ENCODE data around the gene PAIP1.

PAIP1 gene

DNA sequence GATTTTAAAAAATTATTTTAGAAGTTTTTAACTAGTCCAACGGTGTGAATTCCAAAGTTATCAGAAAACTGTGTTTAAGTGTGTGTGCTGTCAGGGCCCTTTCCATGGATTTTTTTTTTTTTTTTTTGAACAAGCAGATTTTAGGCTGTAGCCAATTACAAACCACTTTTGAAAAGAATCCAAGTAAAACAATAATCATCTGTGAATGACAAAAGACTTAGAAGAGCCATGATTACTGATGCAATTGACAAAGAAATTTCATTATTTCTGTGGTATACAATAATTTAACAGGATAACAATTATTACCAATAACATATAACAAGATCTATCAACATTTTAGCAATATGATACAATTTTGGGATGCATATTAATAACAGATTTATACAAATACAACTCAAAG lies 16.2 kb upstream of the PAIP1 start:
- H3K27ac ChIP-seq (ENCODE audit: low read length) = no peak overlapping the region
- H3K27me3 ChIP-seq (ENCODE audit: low read depth, low read length) = no peaks in the 10 kb centered on the region
- TF ChIP-seq, protein P1, sequence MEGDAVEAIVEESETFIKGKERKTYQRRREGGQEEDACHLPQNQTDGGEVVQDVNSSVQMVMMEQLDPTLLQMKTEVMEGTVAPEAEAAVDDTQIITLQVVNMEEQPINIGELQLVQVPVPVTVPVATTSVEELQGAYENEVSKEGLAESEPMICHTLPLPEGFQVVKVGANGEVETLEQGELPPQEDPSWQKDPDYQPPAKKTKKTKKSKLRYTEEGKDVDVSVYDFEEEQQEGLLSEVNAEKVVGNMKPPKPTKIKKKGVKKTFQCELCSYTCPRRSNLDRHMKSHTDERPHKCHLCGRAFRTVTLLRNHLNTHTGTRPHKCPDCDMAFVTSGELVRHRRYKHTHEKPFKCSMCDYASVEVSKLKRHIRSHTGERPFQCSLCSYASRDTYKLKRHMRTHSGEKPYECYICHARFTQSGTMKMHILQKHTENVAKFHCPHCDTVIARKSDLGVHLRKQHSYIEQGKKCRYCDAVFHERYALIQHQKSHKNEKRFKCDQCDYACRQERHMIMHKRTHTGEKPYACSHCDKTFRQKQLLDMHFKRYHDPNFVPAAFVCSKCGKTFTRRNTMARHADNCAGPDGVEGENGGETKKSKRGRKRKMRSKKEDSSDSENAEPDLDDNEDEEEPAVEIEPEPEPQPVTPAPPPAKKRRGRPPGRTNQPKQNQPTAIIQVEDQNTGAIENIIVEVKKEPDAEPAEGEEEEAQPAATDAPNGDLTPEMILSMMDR (IDR thresholded peaks at IDR 0.05; ENCODE audit: low read depth, low read length) = no peak
- no peak for TF ChIP-seq EZH2phosphoT487 (IDR thresholded peaks at IDR 0.05; ENCODE audit: low read depth)
- peaks cover 1% of the 10 kb centered on the region; the same call in 1 of the 2 replicates for H3K4me1 ChIP-seq (ENCODE audit: low read length)
- no peak overlapping the region for H3K9ac ChIP-seq (ENCODE audit: low read length)
- peaks cover 4% of the 10 kb centered on the region for H3K36me3 ChIP-seq (replicated peaks; ENCODE audit: low read depth, low read length)
- no peaks in the 10 kb centered on the region for H3K9me3 ChIP-seq (ENCODE audit: insufficient read depth, low read length)
- H3K4me2 ChIP-seq (ENCODE audit: low read length) = no peak overlapping the region
- H3K4me3 ChIP-seq (ENCODE audit: low read length) = no peak overlapping the region
- no peaks in the 10 kb centered on the region for H3K79me2 ChIP-seq (ENCODE audit: low read length)
- H4K20me1 ChIP-seq (ENCODE audit: insufficient read depth, low read length) = no peaks in the 10 kb centered on the region
- no peak overlapping the region for H2AFZ ChIP-seq (ENCODE audit: low read depth, low read length)

DNA sequence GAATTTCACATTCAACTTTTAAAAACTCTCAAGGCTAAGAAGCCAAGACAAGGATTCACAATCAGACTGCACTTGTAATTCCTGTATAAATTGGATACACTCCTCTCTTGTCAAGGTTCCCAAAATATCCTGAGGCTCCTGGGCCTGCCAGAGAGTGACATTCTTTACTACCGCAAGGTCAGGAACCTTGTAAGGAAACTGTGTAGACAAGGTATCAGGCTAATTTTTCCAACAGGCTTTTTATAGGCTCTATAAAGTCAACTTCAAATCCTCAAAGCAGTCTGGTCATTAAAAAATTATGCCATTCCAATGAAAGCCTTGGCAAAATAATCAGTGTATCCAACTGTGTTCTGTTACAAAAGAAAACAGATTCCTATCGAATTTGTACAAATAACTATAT lies 15.5 kb upstream of the PAIP1 start:
- no peaks in the 10 kb centered on the region for H3K9me3 ChIP-seq (ENCODE audit: insufficient read depth, low read length)
- peaks cover 5% of the 10 kb centered on the region; the same call in 1 of the 2 replicates for H3K4me1 ChIP-seq (ENCODE audit: low read length)
- no peak overlapping the region for H2AFZ ChIP-seq (ENCODE audit: low read depth, low read length)
- TF ChIP-seq EZH2phosphoT487 (IDR thresholded peaks at IDR 0.05; ENCODE audit: low read depth) = no peak
- TF ChIP-seq, protein P1 (IDR thresholded peaks at IDR 0.05; ENCODE audit: low read depth, low read length) = no peak
- H3K4me3 ChIP-seq (ENCODE audit: low read length) = no peak overlapping the region
- H3K36me3 ChIP-seq (replicated peaks; ENCODE audit: low read depth, low read length) = peaks cover 4% of the 10 kb centered on the region
- H4K20me1 ChIP-seq (ENCODE audit: insufficient read depth, low read length) = no peaks in the 10 kb centered on the region
- no peak overlapping the region for H3K4me2 ChIP-seq (ENCODE audit: low read length)
- no peaks in the 10 kb centered on the region for H3K27me3 ChIP-seq (ENCODE audit: low read depth, low read length)
- no peak overlapping the region for H3K9ac ChIP-seq (ENCODE audit: low read length)
- no peak overlapping the region for H3K27ac ChIP-seq (ENCODE audit: low read length)
- H3K79me2 ChIP-seq (ENCODE audit: low read length) = no peaks in the 10 kb centered on the region

DNA sequence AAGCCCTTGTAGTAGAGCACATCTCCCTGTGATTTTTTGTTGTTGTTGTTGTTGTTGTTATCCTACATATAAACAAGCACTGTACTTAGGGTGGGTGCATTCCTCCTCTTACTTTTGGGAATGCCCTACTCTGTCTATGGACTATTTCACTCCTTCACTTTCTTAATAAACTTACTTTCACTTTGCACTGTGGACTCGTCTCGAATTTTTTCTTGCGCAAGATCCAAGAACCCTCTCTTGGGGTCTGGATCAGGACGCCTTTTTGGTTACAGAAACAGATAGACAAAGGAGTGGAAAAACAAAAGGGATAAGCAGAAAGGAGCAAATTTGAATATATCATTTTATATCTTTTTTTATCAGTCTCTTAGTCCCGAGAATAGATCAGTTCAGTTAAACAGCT lies 14.4 kb upstream of the PAIP1 start:
- Histone ChIP-seq H3K9ac (ENCODE audit: low read length) (no peak overlapping the region), H3K4me2 (ENCODE audit: low read length) (no peak overlapping the region), H3K79me2 (ENCODE audit: low read length) (no peaks in the 10 kb centered on the region), H3K27me3 (ENCODE audit: low read depth, low read length) (no peaks in the 10 kb centered on the region), H3K27ac (ENCODE audit: low read length) (no peak overlapping the region), H3K4me1 (ENCODE audit: low read length) (peaks cover 5% of the 10 kb centered on the region; the same call in 1 of the 2 replicates), H2AFZ (ENCODE audit: low read depth, low read length) (no peak overlapping the region), H3K36me3 (replicated peaks; ENCODE audit: low read depth, low read length) (peaks cover 4% of the 10 kb centered on the region), H3K9me3 (ENCODE audit: insufficient read depth, low read length) (no peaks in the 10 kb centered on the region), H3K4me3 (ENCODE audit: low read length) (no peak overlapping the region), H4K20me1 (ENCODE audit: insufficient read depth, low read length) (no peaks in the 10 kb centered on the region)
- TF ChIP-seq, protein P1 (IDR thresholded peaks at IDR 0.05; ENCODE audit: low read depth, low read length) = no peak
- TF ChIP-seq EZH2phosphoT487 (IDR thresholded peaks at IDR 0.05; ENCODE audit: low read depth) = no peak

- H3K9ac ChIP-seq (ENCODE audit: low read length) = no peak overlapping the region
- H3K36me3 ChIP-seq (replicated peaks; ENCODE audit: low read depth, low read length) = peaks cover 4% of the 10 kb centered on the region
- H3K9me3 ChIP-seq (ENCODE audit: insufficient read depth, low read length) = no peaks in the 10 kb centered on the region
- peaks cover 5% of the 10 kb centered on the region; the same call in 1 of the 2 replicates for H3K4me1 ChIP-seq (ENCODE audit: low read length)
- H2AFZ ChIP-seq (ENCODE audit: low read depth, low read length) = no peak overlapping the region
- TF ChIP-seq, protein P1 (IDR thresholded peaks at IDR 0.05; ENCODE audit: low read depth, low read length) = no peak
- TF ChIP-seq EZH2phosphoT487 (IDR thresholded peaks at IDR 0.05; ENCODE audit: low read depth) = no peak
- no peaks in the 10 kb centered on the region for H3K79me2 ChIP-seq (ENCODE audit: low read length)
- no peak overlapping the region for H3K27ac ChIP-seq (ENCODE audit: low read length)
- no peak overlapping the region for H3K4me3 ChIP-seq (ENCODE audit: low read length)
- H3K27me3 ChIP-seq (ENCODE audit: low read depth, low read length) = no peaks in the 10 kb centered on the region
- H3K4me2 ChIP-seq (ENCODE audit: low read length) = no peak overlapping the region
- no peaks in the 10 kb centered on the region for H4K20me1 ChIP-seq (ENCODE audit: insufficient read depth, low read length)
Measured at GRCh38 chr5:43570450-43571158, 13.7 kb upstream of the PAIP1 start.
